Effector CD8-positive, alpha-beta T cell (primary cell): ENCODE results near the gene OR5L2.
"Not testable (repeated sequence)": the region's sequence is repeated elsewhere in the genome, so short reads cannot be mapped to it uniquely, and the experiment has no call there.

Experiments used
- DNase-seq: peaks from one replicate; lab custom pipeline; 2025; lab: John Stamatoyannopoulos, UW
- total RNA-seq, 4 experiments: gene quantifications; one replicate each; lab custom pipeline; 2026; lab: John Stamatoyannopoulos, UW

The OR5L2 gene
- total RNA-seq, result 0 reads per million in 4 experiments

GRCh38 chr11:55826919-55827318 lies at the start of gene OR5L2:
OR5L2 (plus strand) TSS chr11:55827219; CDS start chr11:55827219, 0 bp downstream.
- DNase-seq, result no peak

- no peak for DNase-seq
Measured at GRCh38 chr11:55791606-55792005, 35.4 kb upstream of the OR5L2 start.

DNA sequence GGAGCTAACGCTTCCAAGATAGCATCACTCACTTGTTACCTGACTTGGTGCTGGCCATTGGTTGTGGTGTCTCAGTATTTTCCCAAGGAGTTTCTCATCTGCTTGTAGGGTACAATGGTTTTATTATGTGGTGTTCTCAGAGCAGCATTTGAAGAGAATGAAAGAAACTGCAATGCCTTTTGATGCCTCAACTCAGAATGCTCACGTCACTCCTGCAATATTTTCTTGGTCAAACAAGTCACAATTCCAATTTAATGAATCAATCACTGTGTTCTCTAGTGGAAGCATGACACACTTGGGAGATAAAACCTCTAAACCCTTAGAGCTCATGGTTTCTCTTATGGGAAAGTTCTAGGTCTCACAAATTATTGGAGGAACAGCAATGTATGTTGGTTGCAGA lies 33.7 kb upstream of the OR5L2 start:
- DNase-seq, result no peak

GRCh38 chr11:55795256-55795655 lies 31.8 kb upstream of the OR5L2 start, which contains the start of gene OR5D14:
OR5D14 (plus strand) TSS chr11:55795556; CDS start chr11:55795556, 0 bp downstream.
- no peak for DNase-seq

DNA sequence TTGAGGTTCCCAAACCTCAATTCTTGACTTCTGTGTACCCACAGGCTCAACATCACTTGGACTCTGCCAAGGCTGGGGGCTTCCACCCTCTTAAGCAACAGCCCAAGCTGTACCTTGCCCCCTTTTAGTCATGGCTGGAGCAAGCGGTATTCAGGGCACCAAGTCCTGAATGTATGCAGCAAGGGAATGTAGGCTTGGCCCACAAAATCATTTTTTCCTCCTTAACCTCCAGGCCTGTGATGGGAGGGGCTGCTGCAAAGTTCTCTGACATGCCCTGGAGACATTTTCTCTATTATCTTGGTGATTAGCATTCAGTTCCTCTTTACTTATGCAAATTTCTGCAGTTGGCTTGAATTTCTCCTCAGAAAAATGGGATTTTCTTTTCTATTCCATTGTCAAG lies 20.8 kb upstream of the OR5L2 start:
- DNase-seq, result no peak

DNA sequence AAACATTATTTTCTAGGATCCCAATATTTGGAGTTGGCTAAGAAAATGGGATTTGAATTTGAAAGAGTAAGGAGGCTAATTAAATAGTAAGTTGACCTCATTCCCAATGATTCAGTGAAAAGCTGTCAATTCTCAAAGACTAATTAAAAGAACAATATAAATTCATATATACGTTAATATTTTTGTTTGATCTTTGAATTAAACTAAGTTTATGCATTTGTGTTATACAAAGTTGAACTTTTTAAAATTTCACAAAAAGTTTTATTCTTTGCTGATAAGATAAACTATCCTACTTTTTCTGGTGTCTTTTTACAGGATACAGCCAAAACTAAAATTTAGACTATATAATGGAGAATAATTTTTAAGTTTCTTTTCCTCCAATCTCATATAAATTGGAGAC lies 16.0 kb upstream of the OR5L2 start, which contains the start of gene OR5L1:
OR5L1 (plus strand) TSS at position 301 of the 400 bp plus-strand sequence. CDS start 100 bp downstream, outside the sequence.
- no peak for DNase-seq

DNA sequence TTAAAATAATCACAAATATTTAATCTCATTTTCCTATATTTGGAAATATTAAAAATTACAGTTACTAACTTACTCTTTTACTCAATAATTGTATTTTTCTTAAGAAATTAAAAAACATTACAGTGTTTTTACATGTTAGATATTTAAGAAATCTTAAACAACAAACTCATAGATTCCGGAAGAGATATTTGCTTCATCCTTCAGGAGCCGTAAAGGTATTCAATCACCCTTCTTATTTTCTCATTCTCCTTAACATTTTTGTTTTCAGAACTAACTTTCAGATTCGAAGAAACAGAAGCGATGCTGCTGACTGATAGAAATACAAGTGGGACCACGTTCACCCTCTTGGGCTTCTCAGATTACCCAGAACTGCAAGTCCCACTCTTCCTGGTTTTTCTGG lies 7.7 kb upstream of the OR5L2 start, which contains the start of gene OR5D18:
OR5D18 (plus strand) TSS at position 301 of the 400 bp plus-strand sequence; CDS start at position 301, 0 bp downstream.
- no peak for DNase-seq

- DNase-seq, result no peak
Measured at GRCh38 chr11:55838452-55838851, 11.4 kb downstream of the OR5L2 start, which contains the start of gene OR5D16. OR5D16 (plus strand) TSS chr11:55838752; CDS start chr11:55838752, 0 bp downstream.

DNA sequence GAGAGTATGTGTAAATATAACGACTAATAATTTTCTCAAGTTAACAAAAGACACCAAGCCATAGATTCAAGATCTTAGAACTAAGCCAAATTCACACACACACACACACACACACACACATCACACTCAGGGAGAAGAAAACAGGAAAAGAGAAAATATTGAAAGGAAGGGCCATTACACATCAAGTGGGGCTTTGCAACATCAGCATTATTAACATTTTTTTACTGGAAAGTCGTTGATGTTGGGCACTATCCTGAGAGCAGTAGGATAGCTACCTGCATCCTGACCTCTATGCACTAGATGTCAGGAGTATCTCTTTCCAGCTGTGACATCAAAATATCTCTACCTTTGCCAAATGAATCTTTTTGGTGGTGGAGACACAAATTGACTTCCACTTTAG lies 20.4 kb downstream of the OR5L2 start:
- DNase-seq, result no peak

GRCh38 chr11:55849037-55849436 lies 22.0 kb downstream of the OR5L2 start:
- no peak for DNase-seq

DNA sequence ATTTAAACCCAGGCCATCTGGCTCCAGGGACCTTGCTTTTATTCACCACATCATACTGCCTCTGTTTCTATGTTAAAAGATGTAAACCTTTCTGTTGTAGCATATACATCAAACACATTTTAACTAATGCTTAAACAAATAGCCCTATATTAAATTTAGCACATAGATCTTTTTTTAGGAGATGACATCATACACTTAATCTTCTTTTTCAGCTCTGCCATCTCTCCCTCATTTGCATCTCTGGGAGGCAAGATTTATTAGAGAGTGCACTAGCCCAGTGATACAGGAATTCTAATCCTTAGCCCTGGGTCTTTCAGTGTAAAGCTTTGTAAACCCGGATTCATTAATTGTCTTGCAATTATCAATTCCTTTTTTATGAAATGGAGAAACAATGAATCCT lies 25.1 kb downstream of the OR5L2 start:
- DNase-seq, result no peak

DNA sequence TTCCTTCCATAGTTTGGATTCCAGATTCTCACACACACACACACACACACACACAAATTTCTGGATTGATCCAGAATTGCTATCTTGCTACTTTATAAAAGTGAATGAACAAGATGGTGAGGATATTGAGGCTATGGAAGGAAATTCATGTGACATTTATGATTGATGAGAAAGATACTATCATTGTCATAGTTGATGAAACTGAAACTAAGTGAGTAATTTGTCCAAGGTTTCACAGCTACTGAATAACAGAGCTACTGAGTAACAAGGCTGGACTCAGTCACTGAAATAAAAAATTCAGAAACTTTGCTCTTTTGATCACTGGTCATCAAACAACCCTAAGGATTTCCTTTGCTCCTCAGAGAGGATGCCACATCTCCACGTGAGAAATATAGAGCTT lies 27.7 kb downstream of the OR5L2 start:
- DNase-seq, result no peak

DNA sequence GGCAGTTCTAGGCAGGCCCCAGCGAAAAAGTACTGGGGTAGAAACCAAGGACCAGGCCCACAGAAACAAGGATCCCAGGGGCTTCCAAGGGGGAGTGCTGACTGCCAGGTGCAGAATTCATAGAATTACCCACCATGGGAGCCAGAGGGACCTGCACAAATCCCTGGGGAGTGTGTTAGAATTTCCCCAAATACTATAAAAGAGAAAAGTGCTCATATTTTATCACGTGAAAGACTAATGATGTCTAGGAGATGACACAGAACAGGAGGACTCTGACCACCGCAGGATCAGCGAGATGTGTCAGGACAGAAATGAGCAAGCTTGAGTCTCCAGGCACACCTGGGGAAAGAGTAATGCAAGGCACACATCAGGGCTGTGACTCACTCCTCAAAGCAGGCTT lies 40.3 kb downstream of the OR5L2 start:
- not testable (repeated sequence) for DNase-seq

- not testable (repeated sequence) for DNase-seq
Measured at GRCh38 chr11:55872731-55873130, 45.7 kb downstream of the OR5L2 start.

DNA sequence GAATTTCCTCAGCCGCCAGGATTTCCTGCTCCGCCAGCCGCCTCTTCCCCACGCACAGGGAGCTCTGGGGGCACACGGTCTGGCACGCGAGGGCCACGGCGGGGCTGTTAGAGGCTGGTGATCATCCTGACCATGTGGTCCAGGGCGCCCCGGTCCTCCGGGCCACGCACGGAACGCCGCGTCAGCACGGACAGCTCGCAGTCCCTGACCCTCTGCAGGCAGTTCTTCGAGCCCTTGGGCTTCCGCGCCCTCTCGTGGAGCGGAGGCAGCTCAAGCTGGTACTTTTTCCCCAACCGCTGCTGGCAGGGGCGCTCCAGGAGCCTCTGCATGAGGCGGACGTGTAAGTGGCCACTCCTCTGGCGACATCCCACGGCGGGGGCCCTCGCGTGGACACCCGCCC lies 46.1 kb downstream of the OR5L2 start:
- DNase-seq, result not testable (repeated sequence)
